ENCODE data around the gene CA10.

The CA10 gene

DNA sequence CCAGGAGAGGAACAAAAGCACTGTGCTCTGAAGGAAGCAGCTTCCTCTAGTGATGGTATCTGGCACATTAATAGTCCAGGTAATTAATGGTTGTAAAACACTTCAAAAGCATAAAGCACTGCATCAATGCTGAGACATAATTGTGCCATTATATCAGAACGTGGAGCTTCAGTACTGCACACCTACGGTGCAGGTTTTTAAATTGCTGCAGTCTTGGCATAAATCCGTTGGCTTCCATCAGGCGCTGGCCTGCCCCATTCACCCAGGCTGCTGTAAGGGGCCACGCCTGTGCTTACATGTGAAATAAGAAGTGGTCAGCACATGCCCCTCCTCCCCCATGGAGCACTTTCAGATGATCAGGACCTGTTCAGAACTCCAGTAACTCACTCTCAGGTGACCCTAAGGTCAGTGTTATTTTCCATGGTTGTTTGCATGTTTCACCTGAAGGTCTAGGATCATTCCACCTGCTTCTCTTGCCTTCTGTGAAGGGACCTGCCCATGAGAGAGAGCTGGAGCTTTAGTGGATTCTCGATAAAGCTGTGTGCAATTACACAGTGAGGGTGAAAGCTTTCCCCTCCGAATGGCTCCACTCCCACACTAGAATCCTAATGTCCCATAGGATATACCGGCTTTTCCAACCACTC, 345.3 kb downstream of the CA10 start:
- DNase-seq, result no peak

GRCh38 chr17:51807460-51807859, 351.1 kb downstream of the CA10 start:
- DNase-seq, result no peak

GRCh38 chr17:51805765-51806164, 352.7 kb downstream of the CA10 start:
- DNase-seq, result no peak

DNA sequence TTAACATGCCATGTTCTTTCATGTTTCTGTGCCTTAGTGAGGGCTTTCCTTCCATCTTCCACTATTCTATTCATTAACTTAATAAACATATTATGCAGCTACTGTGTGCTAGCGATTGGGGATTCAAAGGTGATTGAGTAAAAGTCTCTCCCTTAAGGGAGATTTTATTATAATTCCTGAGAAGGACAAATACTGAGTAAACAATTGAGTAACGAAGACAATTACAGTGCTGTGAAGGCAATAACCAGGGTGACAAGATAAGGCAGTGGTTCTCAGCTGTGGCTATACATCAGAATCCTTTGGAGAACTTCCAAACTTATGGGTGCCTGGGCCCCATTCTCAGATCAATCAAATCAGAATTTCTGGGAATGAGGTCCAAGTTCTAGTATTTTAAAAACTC, 353.3 kb downstream of the CA10 start:
- DNase-seq, result no peak

DNA sequence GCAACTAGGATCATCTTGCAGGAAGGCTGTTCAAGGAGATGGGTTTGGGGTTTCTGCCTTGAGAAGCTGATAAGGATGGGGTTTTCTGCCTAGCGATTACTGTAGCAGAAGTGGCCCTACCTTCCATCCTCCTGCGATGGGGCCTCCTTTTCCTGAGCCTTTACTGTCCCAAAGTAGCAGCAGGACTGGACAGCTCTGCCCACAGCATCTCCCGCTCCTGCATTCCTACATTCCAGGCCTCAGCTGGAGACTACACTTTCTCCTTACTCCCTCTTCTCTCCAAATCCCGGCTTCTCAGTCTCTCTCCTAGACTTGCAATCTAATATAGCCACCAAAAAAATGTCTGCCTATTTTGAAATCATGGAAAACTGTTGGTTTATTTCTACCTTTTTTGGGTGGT, 355.4 kb downstream of the CA10 start:
- no peak for DNase-seq

DNA sequence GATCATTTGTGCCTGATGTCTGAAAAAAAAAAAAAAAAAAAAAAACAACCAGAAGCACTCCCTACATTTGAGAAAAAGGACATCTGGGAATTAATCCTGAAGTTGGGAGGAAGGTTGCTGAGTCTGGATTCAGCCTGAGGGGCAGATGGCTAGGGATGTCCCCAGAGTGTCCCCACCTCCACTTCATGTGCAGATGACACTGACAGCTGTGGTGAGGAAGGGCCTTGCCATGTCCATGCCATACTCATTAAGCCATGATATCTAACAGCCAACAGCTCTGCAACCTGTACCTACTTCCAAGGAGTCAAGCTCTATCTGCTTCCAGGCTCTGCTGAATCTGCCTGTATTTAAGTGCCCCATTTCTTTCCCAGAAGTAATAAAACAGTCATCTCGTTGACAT, 356.0 kb downstream of the CA10 start:
- DNase-seq, result no peak

- no peak for DNase-seq
Observed at GRCh38 chr17:51801626-51802025, 356.9 kb downstream of the CA10 start.

- DNase-seq, result no peak
Observed at GRCh38 chr17:51799981-51800380, 358.5 kb downstream of the CA10 start.

- DNase-seq, result no peak
Observed at GRCh38 chr17:51799240-51799639, 359.3 kb downstream of the CA10 start.

DNA sequence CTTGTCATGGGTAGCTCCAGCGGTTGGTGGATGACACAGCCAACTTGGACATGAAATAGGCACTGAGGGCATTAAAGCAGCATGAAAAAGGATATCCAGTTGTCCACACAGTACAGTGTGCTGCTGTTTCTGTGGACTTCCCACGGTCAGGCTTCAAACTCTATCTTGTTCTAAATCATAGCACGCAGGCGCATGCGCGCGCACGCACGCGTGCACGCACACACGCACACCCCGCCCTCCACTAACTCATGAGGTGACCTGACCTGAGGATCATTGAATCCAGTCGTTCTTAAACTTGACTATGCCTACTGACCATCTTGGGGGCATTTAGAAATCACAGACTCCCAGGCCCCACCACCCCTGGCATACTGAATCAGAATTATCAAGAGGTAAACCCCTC, 361.4 kb downstream of the CA10 start:
- DNase-seq, result no peak

GRCh38 chr17:51796026-51796425, 362.5 kb downstream of the CA10 start:
- DNase-seq, result no peak

DNA sequence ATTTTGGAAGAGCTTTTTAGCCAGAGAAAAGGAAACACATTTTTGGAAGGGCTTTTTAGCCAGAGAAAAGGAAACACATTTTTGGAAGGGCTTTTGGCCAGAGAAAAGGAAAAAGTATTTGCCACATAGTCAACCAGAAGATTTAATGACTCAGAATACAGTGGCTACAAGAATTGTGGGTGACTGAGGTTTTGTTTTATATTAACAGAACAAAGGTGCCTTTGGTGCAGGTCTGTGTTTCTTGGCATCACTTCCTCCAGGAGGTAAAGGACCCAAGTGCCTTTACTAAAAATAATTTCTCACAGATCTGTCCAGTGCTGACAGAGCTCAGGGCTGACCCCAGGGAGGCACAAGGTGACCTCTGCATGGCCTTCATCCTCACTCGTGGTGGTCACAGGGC, 363.1 kb downstream of the CA10 start:
- DNase-seq, result no peak

DNA sequence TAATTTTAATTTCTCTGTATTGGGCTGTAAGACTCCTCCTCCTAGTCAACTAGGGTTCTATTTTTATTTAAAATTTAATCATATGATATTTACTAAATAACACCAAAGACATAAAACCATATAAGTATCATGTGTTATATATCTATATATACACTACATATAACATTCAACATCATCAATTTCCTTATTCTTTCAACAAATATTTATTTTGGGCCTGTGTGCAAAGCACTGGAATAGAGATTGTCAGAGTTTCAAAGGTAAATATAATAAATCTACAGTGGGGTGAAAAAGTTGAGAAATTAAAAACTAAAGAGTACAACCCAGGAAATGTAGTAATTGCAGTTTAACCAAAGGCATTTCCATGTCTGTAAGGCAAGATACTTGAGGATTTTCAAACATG, 364.0 kb downstream of the CA10 start:
- no peak for DNase-seq

- no peak for DNase-seq
Observed at GRCh38 chr17:51793686-51794085, 364.8 kb downstream of the CA10 start.

- no peak for DNase-seq
Observed at GRCh38 chr17:51778842-51779241, 379.7 kb downstream of the CA10 start.

GRCh38 chr17:51770027-51770759, 388.3 kb downstream of the CA10 start:
- no peak for DNase-seq

DNA sequence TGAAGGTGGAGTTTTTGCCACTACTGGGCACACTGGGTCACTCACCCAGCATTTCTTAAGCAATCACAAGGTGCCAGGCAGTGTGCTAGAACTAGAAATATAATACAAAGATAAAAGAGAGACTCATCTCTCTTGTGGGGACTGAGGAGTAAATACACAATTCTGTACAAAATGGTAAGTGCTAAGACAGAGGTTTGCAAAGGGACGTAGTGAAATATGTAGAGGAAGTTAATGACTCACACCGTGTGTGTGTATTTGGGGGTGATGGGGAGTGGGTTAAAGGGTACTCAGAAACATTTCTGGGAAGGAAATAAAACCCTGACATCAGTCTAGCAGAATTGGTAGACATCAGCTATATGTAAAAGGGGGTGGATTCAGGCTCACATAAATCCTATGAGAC, 389.3 kb downstream of the CA10 start:
- no peak for DNase-seq

GRCh38 chr17:51768706-51769105, 389.8 kb downstream of the CA10 start:
- DNase-seq, result no peak

- DNase-seq, result no peak
Observed at GRCh38 chr17:51767287-51767686, 391.2 kb downstream of the CA10 start.

GRCh38 chr17:51765282-51766135, 393.0 kb downstream of the CA10 start:
- no peak for DNase-seq

GRCh38 chr17:51764387-51764971, 394.0 kb downstream of the CA10 start:
- DNase-seq, result peak; percentile 42

GRCh38 chr17:51763058-51763457, 395.5 kb downstream of the CA10 start:
- no peak for DNase-seq

- no peak for DNase-seq
Observed at GRCh38 chr17:51761105-51761504, 397.4 kb downstream of the CA10 start.

DNA sequence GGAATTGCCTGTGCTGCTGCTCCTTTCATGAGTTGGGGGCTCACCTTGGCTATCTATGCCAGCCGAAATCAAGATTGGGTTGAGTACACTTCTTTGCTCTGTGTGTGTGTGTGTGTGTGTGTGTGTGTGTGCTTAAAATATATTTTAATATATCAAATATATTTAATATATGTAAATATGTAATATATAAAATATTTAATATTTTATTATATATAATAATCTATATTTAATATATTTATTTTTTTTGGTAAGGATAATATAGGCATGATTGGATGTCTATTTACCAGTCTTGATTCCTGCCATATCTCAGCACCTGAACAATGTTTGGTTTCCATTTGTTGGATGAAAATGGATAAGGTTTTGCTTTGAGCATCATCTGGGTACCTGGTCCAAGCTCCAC, 399.3 kb downstream of the CA10 start:
- no peak for DNase-seq
